GM18511 (cell line): ENCODE results near the gene CIAO2B.
"Not testable (repeated sequence)": the region's sequence is repeated elsewhere in the genome, so short reads cannot be mapped to it uniquely, and the experiment has no call there.

Experiments
- ATAC-seq: cut with Tn5 transposase; IDR thresholded peaks from one replicate; pipeline ENCODE4 v1.9.1; 2021; ENCODE audit warnings: mild to moderate bottlenecking, moderate library complexity; ENCODE audit not compliant: unreplicated experiment

The CIAO2B gene

DNA sequence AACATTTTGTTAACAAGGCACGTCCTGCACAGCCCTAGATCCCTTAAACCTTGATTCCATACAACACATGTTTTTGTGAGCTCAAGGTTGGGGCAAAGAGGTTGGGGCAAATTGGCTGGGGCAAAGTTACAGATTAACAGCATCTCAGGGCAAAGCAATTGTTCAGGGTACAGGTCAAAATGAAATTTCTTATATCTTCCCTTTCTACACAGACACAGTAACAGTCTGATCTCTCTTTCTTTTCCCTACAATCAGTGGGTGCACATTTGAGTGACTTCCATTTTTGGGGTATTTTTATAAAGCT is 21.9 kb upstream of the CIAO2B start:
- ATAC-seq = not testable (repeated sequence)

DNA sequence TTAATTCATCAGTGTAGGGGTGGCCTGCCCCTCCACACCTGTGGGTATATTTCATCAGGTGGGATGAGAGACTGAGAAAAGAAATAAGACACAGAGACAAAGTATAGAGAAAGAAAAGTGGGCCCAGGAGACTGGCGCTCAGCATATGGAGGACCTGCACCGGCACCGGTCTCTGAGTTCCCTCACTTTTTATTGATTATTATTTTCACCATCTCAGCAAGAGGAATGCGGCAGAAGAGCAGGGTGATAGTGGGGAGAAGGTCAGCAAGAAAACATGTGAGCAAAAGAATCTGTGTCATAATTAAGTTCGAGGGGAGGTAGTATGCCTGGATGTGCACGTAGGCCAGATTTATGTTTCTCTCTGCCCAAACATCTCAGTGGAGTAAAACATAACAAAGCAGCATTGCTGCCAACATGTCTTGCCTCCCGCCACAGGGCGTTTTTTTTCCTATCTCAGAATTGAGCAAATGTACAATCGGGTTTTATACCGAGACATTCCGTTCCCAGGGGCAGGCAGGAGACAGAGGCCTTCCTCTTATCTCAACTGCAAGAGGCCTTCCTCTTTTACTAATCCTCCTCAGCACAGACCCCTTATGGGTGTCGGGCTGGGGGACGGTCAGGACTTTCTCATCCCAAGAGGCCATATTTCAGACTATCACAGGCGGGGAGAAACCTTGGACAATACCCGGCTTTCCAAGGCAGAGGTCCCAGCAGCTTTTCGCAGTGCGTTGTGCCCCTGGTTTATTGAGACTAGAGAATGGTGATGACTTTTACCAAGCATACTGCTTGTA is 21.4 kb upstream of the CIAO2B start:
- not testable (repeated sequence) for ATAC-seq

DNA sequence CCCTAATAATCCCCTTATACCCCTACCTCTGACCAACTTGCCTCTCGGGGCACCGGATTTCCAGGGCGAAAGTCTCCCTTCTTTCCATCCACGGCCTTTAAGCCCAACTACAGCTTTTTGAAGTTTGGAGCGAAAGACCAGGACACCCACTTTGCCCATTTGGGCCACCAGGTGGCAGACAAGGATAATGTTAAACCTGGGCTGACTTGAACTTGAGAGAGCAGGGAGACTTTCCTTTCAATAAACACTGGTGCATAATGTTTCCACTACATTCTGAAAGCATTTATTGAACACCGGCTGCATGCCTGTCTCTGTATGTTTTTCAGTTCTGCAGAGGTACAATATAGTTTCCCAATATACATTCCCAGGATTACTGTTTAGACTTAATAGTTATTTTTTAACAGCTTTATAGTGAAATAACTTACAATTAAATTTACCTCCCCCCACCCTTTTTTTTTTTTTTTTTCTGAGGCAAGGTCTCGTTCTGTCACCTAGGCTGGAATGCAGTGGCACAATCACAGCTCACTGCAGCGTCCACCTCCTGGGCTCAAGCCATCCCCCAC is 20.0 kb upstream of the CIAO2B start:
- ATAC-seq = no peak

DNA sequence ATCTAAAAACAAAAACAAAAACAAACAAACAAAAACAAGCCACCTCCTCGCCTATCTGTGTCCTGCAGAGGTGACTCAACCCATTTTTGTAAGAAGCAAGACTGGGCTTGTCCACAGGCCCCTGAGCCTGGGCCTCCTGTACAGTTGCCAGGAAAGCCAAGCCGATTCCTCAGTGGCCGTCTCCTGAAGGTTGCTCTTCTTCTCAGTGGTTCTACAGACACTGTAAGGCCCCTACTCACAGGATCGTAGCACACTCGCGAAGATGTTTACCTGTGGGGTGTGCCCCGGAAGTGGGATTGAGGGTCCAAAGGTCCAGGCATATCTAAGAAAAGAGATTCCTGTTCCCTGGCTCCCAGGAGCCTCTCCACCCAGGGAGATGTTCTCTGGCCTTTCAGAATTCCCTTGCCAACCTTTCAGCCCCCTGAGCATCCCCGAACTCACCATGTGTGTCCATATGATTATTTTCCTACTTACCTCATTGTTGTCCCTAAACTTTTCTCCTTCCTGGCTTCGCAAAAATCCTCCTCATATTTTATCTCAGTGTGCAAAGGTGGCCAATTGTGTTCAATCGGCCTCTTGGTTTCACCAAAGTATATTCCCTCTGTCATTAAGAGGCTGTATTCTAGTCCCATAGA is 19.4 kb upstream of the CIAO2B start:
- no peak for ATAC-seq

DNA sequence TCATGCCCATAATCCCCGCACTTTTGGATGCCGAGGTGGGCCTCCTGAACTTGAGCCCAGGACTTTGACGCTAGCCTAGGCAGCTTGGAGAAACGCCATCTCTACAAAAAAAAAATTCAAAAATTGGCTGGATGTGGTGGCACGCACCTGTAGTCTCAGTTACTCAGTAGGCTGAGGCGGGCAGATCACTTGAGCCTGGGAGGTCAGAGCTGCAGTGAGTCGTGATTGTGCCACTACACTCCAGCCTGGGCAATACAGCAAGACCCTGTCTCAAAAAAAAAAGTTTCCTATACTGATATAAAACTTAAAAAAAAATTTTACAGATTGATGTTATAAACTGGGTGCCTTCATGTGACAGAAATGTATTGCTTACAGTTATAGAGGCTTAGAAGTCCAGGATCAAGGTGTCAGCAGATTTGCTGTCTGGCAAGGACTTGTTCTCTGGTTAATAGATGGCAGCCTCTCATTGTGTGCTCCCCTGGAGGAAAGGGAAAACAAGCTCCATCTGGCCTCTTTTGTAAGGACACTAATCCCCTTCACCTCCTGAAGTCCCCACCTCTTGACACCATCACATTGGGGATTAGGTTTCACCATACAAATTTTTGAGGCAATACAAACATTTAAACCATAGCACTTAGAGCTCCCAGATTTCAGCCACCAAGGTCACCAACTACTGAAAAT is 18.4 kb upstream of the CIAO2B start:
- no peak for ATAC-seq

DNA sequence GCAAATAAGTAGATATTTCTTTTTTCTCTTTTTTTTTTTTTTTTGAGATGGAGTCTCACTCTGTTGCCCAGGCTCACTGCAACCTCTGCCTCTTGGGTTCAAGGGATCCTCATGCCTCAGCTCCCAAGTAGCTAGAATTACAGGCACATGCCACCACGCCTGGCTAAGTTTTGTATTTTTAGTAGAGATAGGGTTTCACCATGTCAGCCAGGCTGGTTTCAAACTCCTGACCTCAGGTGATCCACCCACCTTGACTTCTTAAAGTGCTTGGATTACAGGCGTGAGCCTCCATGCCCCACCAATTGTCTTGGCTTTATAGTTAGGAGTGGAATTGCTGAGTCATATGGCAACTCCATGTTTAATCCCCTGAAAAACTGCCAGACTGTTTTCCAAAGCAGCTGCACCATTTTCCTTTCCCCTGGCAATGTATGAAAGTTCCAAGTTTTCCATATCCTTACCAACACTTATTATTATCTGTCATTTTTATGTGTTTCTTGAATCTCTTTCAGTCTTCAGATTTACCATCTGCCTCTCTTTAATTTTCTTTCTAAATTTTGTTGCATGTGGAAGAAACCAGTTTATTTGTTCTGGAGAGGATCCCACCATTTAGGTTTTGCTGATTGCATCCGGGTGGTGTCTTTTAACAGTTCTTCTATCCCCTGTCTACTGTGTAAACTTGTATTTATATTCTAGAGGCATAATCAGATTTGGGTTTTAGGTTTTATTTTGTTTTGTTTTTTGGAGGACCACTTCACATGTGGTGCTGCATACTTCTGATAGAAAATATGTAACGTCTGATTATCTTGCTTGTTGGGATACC is 17.0 kb upstream of the CIAO2B start:
- no peak for ATAC-seq

DNA sequence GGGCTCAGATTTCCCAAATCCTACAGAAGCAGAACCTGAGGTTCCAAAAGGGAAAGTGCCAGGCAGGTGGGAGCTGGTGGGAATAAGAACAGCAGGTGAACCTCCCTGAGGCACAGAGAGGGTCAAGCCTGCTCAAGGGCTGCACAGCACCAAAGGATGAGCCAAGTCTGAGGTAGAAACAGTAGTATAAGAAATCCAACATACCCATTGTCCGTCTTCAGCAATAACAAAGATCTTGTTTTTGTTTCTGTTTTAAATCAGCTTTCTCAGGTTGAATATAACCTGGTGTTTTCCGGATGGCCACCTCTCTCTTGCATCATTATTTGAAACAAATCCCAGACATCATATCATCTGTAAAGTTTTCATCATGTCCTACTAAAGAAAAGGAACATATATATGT is 16.2 kb upstream of the CIAO2B start:
- ATAC-seq = no peak

DNA sequence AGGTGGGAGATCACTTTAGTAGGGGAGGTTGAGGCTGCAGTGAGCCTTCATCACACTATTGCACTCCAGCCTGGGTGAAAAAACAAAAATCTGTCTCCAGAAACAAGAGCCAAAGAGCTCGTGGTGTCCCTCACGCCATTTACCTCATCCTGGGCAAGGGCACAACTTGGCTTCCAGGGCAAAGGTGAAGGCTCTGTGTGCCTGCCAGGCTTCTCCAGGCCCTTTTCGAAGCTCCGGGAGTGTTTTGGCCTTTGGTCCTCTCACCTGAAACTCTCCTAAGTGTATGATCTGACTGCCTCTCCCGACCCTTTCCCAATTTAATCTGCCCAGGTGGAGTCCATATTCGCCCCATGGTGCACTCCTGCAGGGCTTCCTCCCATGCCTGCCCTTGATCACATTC is 15.3 kb upstream of the CIAO2B start:
- ATAC-seq = no peak

DNA sequence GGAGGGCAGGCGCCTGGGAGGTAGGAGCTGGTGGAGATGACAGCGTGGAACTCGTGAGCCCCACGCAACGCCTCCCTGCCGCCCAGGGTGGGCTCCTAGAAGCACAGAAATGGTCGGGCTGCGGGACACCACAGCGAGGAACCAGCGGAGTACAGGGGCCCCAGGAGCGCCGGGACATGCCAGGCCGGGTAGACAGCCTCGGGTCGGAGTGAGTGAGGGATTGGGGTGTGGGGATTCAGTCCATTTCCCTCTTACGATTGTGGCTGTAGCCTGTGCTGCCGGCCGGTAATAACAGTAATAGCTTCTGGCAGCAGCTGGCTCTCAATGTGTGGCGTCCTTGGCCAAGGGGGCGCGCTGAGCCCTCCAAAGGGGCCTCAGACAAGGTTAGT is 14.6 kb upstream of the CIAO2B start:
- no peak for ATAC-seq

DNA sequence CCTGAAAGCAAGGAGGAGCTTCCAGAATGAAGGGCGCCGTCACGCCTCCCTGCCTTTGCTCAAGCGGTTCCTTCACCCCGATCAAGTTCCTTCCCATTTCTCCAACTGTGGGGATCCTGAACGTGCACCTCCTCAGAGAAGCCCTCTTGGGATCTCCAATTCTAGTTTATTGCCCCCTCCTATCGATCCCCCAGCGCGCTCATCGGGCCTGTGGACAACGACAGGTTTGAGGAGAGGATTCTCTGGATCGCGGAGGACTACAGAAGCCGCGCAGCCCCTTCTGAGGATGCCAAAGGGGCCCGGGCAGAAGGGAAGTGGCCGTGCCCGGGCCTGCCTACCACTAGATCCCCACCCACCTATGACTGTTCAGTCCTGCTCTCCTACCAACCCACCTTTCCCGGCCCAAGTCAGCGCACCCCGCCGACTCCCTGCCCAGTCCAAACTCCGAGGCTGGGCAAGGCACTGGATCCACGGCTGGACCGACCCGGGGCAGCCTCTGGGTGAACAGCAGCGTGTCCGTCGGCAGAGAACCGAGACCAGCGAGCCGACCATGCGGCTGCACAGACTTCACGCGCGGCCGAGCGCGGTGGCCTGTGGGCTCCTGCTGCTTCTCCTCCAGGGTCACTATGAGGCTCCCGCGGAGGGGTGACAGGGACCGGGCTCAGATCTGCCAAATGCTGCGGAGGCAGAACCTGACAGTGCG is 14.1 kb upstream of the CIAO2B start:
- ATAC-seq = peak; percentile 22

DNA sequence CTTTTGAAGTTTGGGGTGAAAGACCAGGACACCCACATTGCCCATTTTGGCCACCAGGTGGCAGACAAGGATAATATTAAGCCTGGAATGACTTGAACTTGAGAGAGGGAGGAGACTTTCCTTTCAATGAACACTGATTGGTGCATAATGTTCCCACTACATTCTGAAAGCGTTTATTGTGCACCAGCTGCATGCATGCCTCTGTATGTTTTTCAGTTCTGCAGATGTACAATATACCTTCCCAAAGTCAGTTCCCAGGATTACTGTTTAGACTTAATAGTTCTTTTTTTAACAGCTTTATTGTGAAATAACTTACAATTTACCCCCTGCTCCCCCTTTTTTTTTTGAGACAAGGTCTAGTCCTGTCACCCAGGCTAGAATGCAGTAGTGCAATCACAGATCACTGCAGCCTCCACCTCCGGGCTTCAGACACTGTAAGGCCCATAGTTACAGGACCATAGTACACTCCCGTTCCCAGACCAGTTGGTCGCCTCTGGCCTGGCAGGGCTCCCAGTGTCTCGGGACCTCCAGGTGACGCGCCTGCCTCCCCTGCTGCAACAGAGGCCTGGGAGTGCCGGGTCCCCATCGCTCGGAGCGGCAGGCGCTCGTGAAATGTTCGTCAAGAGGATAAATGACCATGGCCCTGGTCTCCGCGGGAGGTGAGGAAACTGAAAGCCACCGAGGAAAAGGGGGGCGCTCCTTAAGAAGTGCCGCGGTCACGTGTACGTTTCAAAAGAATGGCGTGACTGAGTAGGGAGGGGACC is 13.3 kb upstream of the CIAO2B start:
- peak; percentile 72 for ATAC-seq

DNA sequence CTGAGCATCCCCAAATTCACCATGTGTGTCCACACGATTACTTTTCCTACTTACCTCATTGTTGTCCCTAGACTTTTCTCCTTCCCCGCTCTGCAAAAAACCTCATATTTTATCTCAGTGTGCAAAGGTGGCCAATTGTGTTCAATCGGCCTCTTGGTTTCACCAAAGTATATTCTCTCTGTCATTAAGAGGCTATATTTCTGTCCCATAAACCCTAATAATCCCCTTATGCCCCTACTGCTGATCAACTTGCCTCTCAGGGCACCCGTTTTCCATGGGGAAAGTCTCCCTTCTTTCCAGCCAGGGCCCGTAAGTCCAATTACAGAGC is 12.7 kb upstream of the CIAO2B start:
- ATAC-seq = no peak

DNA sequence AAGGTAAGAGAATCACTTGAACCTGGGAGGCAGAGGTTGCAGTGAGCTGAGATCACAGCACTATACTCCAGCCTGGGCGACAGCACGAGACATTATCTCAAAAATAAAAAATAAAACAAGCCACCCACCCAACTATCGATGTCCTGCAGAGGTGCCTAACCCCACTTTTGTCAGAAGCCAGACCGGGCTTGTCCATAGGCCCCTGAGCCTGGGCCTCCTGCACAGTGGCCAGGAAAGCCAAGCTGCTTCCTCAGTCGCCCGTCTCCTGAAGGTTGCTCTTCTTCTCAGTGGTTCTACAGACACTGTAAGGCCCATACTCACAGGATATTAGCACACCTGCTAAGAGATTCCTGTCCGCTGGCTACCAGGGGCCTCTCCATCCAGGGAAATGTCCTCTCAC is 12.3 kb upstream of the CIAO2B start:
- ATAC-seq = no peak

DNA sequence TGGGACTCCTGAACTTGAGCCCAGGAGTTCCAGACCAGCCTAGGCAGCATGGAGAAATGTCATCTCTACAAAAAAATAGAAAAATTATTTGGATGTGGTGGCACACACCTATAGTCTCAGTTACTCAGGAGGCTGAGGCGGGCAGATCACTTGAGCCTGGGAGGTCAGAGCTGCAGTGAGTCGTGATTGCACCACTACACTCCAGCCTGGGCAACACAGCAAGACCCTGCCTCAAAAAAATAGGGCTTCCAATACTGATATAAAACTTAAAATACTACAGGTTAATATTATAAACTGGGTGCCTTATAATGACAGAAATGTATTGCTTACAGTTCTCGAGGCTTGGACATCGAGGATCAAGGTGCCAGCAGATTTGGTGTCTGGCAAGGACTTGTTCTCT is 11.7 kb upstream of the CIAO2B start:
- no peak for ATAC-seq

DNA sequence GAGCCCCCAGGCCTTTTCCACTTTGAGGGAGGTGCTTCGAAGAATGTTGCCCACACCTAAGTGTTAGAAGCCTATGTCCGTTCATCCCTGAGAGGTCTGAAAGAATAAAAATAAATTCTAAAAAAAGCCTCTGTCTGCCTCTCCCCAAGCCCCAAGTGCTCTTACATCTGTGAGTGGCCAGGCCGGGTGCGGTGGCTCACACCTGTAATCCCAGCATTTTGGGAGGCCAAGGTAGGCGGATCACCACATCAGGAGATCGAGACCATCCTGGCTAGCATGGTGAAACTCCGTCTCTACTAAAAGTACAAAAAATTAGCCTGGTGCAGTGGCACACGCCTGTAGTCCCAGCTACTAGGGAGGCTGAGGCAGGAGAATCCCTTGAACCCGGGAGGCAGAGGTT is 10.8 kb upstream of the CIAO2B start:
- not testable (repeated sequence) for ATAC-seq

DNA sequence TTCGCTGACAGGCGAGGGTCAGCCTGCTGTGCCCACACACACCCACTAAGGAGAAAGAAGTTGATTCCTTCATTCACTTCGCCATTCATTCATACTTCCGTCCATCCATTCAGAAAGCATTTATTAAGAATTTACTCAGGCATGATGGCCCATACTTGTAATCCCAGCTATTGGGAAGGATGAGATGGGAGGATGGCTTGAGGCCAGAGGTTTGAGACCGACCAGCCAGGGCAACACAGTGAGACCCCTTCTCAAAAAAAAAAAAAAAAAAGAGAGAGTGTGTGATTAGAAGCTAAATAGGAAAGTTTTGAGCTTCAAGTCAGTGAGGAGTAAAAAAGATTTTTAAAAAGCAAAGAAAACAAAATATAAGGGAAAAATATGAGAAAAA is 9.8 kb upstream of the CIAO2B start:
- ATAC-seq = no peak

DNA sequence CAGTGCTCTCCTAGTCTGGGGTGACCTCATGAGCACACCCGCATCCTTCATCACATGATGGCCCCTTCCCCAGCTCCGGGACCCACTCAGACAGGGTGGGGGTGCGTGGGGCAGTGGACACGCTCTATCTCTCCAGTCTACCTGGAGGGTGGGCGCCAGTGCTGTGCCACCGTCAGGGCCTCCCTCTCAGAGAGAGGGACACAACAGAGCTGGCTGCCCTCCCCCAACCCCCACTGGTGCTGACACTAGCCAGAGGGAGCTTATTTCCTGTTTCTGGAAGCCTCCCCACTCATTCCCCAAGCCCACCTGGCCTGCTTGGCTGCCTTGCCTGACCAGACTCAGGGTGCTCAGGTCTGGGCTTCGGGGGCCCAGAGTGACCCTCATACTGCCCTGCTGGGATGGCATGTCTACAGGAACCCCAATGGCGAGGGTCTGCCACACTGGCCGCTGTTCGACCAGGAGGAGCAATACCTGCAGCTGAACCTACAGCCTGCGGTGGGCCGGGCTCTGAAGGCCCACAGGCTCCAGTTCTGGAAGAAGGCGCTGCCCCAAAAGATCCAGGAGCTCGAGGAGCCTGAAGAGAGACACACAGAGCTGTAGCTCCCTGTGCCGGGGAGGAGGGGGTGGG is 9.3 kb upstream of the CIAO2B start:
- ATAC-seq = no peak

DNA sequence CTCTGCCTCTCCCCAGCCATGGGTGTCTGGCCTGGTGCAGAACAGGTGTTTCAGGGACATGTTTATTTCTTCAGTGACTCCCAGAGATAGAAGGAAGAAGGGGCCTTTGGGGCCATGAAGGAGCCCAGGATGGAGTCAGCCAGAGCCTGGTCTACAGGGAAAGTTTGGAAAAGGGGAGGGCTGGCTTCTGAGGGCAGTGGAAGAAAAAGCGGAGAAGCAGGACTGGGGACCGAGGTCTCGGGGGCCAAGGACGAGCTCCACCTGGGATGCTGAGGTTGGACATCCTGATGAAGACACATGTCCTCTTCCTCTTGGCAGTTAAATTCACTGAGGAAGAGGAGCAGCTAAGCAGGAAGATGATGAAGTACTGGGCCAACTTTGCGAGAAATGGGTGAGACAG is 8.8 kb upstream of the CIAO2B start:
- no peak for ATAC-seq

DNA sequence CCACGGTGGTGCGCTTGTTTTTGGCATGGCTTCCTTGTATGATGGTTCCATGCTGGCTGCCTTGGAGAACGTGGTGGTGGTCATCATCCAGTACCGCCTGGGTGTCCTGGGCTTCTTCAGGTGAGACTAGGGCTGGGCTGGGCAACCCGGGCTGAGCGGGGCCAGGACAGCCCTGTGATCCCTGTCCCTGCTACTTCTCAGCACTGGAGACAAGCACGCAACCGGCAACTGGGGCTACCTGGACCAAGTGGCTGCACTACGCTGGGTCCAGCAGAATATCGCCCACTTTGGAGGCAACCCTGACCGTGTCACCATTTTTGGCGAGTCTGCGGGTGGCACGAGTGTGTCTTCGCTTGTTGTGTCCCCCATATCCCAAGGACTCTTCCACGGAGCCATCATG is 6.0 kb upstream of the CIAO2B start:
- no peak for ATAC-seq

DNA sequence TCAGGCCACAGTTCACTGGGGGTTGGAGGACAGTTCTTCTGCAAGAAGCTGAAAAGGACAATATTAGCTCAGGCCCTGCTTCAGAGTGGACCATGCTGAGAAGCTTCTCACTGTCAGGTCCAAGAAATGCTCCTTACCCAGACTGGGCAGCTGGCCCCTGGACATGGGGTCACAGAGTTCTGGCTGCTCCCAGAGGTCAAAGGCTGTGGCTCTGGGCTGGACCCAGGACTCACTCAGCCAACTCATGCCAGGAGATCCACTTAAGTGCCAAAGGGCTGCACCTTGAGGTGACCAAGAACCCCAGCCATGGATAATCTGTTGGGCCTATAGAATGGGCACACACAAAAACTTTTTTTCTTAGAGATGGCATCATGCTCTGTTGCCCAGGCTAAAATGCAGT is 5.2 kb upstream of the CIAO2B start:
- no peak for ATAC-seq
